NCI-H774 (cell line): ENCODE measurements around the gene UNC13D.
"Not testable (repeated sequence)": the region's sequence is repeated elsewhere in the genome, so short reads cannot be mapped to it uniquely, and the experiment has no call there.

ENCODE experiments used
- DNase-seq: peaks from one replicate; lab custom pipeline; 2025; lab: John Stamatoyannopoulos, UW

Gene UNC13D

GRCh38 chr17:75820094-75821080, 23.8 kb downstream of the UNC13D start:
- DNase-seq: no peak

GRCh38 chr17:75819678-75820077, 24.5 kb downstream of the UNC13D start:
- DNase-seq: no peak

- no peak for DNase-seq
Observed at GRCh38 chr17:75819116-75819515, 25.1 kb downstream of the UNC13D start.

- no peak for DNase-seq
Observed at GRCh38 chr17:75818326-75818885, 25.8 kb downstream of the UNC13D start.

GRCh38 chr17:75817571-75817970, 26.6 kb downstream of the UNC13D start:
- DNase-seq: no peak

- no peak for DNase-seq
Observed at GRCh38 chr17:75816693-75817092, 27.5 kb downstream of the UNC13D start.

- no peak for DNase-seq
Observed at GRCh38 chr17:75815399-75815798, 28.8 kb downstream of the UNC13D start.

GRCh38 chr17:75814900-75815373, 29.3 kb downstream of the UNC13D start:
- DNase-seq: no peak

GRCh38 chr17:75814021-75814395, 30.2 kb downstream of the UNC13D start:
- no peak for DNase-seq

GRCh38 chr17:75813081-75814020, 30.9 kb downstream of the UNC13D start:
- no peak for DNase-seq

GRCh38 chr17:75812096-75813013, 31.8 kb downstream of the UNC13D start:
- DNase-seq: no peak

- DNase-seq: no peak
Observed at GRCh38 chr17:75811174-75811573, 33.0 kb downstream of the UNC13D start.

- not testable (repeated sequence) for DNase-seq
Observed at GRCh38 chr17:75810756-75811155, 33.4 kb downstream of the UNC13D start.

GRCh38 chr17:75810216-75810615, 34.0 kb downstream of the UNC13D start:
- no peak for DNase-seq

- no peak for DNase-seq
Observed at GRCh38 chr17:75809631-75810111, 34.5 kb downstream of the UNC13D start.

- no peak for DNase-seq
Observed at GRCh38 chr17:75808905-75809621, 35.1 kb downstream of the UNC13D start.

GRCh38 chr17:75808549-75808904, 35.7 kb downstream of the UNC13D start:
- DNase-seq: no peak

- DNase-seq: no peak
Observed at GRCh38 chr17:75807861-75808260, 36.3 kb downstream of the UNC13D start.

- no peak for DNase-seq
Observed at GRCh38 chr17:75806822-75807500, 37.2 kb downstream of the UNC13D start.

GRCh38 chr17:75803883-75804282, 40.3 kb downstream of the UNC13D start:
- no peak for DNase-seq
